ENCODE results near the gene MBNL1.

MBNL1 gene

GRCh38 chr3:152305075-152305474 is 36.3 kb downstream of the MBNL1 start:
- Mint-ChIP-seq H3K27me3 (ENCODE audit: low read depth) (no peaks in the 10 kb centered on the region), H3K4me1 (ENCODE audit: low read depth) (peaks cover 63% of the 10 kb centered on the region), H3K36me3 (ENCODE audit: low read depth) (peaks cover 30% of the 10 kb centered on the region)

DNA sequence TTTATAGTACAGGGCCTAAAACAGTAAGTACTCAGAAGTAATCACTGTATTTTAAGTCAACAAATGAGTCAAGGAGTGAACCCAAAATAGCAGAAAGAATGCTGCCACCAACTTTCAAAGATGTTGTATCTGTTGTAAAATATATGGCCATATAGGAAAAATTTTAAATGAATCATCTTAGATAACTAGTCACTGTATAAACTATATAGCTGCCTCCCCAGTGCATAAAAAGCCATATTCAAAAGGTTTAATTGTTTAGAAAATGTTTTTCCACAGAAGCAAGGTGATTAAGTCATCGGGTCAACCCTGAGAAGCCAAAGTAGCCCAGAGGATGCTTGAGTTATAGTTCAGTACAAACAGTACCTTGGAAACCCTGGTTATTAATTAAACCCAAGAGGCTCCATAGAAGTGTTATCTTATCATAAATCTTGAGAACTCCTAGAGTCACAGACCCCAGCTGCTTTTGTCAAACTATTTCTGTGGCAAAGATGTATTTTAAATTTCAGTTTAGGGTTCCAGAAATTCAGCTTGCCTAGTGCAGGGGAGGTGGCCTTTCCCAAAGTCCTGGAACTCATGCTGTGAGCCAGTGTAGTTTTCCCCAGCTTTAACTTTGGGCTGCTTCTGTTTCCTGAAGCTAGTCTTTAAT is 39.2 kb downstream of the MBNL1 start:
- peaks cover 47% of the 10 kb centered on the region for H3K4me1 Mint-ChIP-seq (ENCODE audit: low read depth)

More at GRCh38 chr3:152305075-152305474, 36.3 kb downstream of the MBNL1 start:
- H3K9me3 Mint-ChIP-seq, result no peaks in the 10 kb centered on the region
- H3K27ac Mint-ChIP-seq, result no peak overlapping the region
- no peak overlapping the region for H3K4me3 Mint-ChIP-seq

GRCh38 chr3:152308475-152308844 is 39.7 kb downstream of the MBNL1 start:
- H3K27me3 Mint-ChIP-seq (ENCODE audit: low read depth), result no peaks in the 10 kb centered on the region
- H3K4me3 Mint-ChIP-seq, result no peak overlapping the region
- H3K36me3 Mint-ChIP-seq (ENCODE audit: low read depth), result peaks cover 23% of the 10 kb centered on the region
- peak overlapping the region; percentile 2 for H3K27ac Mint-ChIP-seq
- peaks cover 50% of the 10 kb centered on the region for H3K4me1 Mint-ChIP-seq (ENCODE audit: low read depth)
- H3K9me3 Mint-ChIP-seq, result no peaks in the 10 kb centered on the region

More for the DNA sequence above, 39.2 kb downstream of the MBNL1 start:
- H3K27ac Mint-ChIP-seq, result no peak overlapping the region
- no peak overlapping the region for H3K4me3 Mint-ChIP-seq
- no peaks in the 10 kb centered on the region for H3K27me3 Mint-ChIP-seq (ENCODE audit: low read depth)
- H3K36me3 Mint-ChIP-seq (ENCODE audit: low read depth), result peaks cover 23% of the 10 kb centered on the region
- no peaks in the 10 kb centered on the region for H3K9me3 Mint-ChIP-seq

- Mint-ChIP-seq H3K27me3 (ENCODE audit: low read depth) (no peaks in the 10 kb centered on the region), H3K4me3 (no peak overlapping the region), H3K27ac (no peak overlapping the region), H3K4me1 (ENCODE audit: low read depth) (peaks cover 48% of the 10 kb centered on the region), H3K9me3 (no peaks in the 10 kb centered on the region), H3K36me3 (ENCODE audit: low read depth) (peaks cover 23% of the 10 kb centered on the region)
Measured at GRCh38 chr3:152309031-152309430, 40.3 kb downstream of the MBNL1 start.

- Mint-ChIP-seq H3K9me3 (no peaks in the 10 kb centered on the region), H3K4me1 (ENCODE audit: low read depth) (peaks cover 49% of the 10 kb centered on the region), H3K36me3 (ENCODE audit: low read depth) (peaks cover 23% of the 10 kb centered on the region), H3K27ac (peak overlapping the region; percentile 52), H3K27me3 (ENCODE audit: low read depth) (no peaks in the 10 kb centered on the region), H3K4me3 (no peak overlapping the region)
Measured at GRCh38 chr3:152309535-152310307, 41.0 kb downstream of the MBNL1 start.

GRCh38 chr3:152313430-152313829 is 44.7 kb downstream of the MBNL1 start:
- Mint-ChIP-seq H3K27ac (no peak overlapping the region), H3K4me1 (ENCODE audit: low read depth) (peaks cover 45% of the 10 kb centered on the region), H3K27me3 (ENCODE audit: low read depth) (no peaks in the 10 kb centered on the region), H3K9me3 (no peaks in the 10 kb centered on the region), H3K36me3 (ENCODE audit: low read depth) (peaks cover 22% of the 10 kb centered on the region), H3K4me3 (no peak overlapping the region)

GRCh38 chr3:152313914-152314313 is 45.2 kb downstream of the MBNL1 start:
- H3K27me3 Mint-ChIP-seq (ENCODE audit: low read depth), result no peaks in the 10 kb centered on the region
- no peak overlapping the region for H3K27ac Mint-ChIP-seq
- H3K4me3 Mint-ChIP-seq, result no peak overlapping the region
- H3K9me3 Mint-ChIP-seq, result no peaks in the 10 kb centered on the region
- H3K36me3 Mint-ChIP-seq (ENCODE audit: low read depth), result peaks cover 20% of the 10 kb centered on the region
- H3K4me1 Mint-ChIP-seq (ENCODE audit: low read depth), result peaks cover 45% of the 10 kb centered on the region

- Mint-ChIP-seq H3K4me1 (ENCODE audit: low read depth) (peaks cover 45% of the 10 kb centered on the region), H3K36me3 (ENCODE audit: low read depth) (peaks cover 16% of the 10 kb centered on the region), H3K9me3 (no peaks in the 10 kb centered on the region), H3K27ac (peak overlapping the region; percentile 4), H3K27me3 (ENCODE audit: low read depth) (no peaks in the 10 kb centered on the region), H3K4me3 (no peak overlapping the region)
Measured at GRCh38 chr3:152314677-152315353, 46.1 kb downstream of the MBNL1 start.

DNA sequence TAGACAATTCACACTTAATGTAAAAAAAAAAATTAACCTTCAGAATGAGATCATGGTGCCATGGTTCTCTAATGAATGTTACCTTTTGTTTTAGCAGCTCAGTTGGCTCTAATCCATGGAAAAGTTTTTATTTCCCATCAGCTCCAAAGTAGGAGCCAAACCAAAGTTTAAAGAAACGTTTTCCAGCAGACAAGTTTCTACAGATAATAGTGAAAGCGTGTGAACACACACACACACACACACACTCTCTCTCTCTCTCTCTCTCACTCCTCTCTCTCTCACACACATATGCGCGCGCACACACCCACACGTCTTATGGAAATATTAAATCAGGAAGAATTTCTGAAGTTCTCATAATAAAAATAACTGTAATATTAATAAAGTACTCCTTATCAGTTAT is 46.9 kb downstream of the MBNL1 start:
- Mint-ChIP-seq H3K4me1 (ENCODE audit: low read depth) (peaks cover 47% of the 10 kb centered on the region), H3K27ac (no peak overlapping the region), H3K9me3 (no peaks in the 10 kb centered on the region), H3K4me3 (no peak overlapping the region), H3K27me3 (ENCODE audit: low read depth) (no peaks in the 10 kb centered on the region), H3K36me3 (ENCODE audit: low read depth) (peaks cover 12% of the 10 kb centered on the region)

GRCh38 chr3:152316318-152316717 is 47.6 kb downstream of the MBNL1 start:
- Mint-ChIP-seq H3K27me3 (ENCODE audit: low read depth) (no peaks in the 10 kb centered on the region), H3K27ac (peak overlapping the region; percentile 13), H3K9me3 (no peaks in the 10 kb centered on the region), H3K4me1 (ENCODE audit: low read depth) (peaks cover 52% of the 10 kb centered on the region), H3K4me3 (no peak overlapping the region), H3K36me3 (ENCODE audit: low read depth) (peaks cover 13% of the 10 kb centered on the region)

- peaks cover 19% of the 10 kb centered on the region for H3K36me3 Mint-ChIP-seq (ENCODE audit: low read depth)
Measured at GRCh38 chr3:152317184-152317583, 48.5 kb downstream of the MBNL1 start.

GRCh38 chr3:152317956-152318355 is 49.2 kb downstream of the MBNL1 start:
- Mint-ChIP-seq H3K9me3 (no peaks in the 10 kb centered on the region), H3K36me3 (ENCODE audit: low read depth) (peaks cover 23% of the 10 kb centered on the region)

More at GRCh38 chr3:152317184-152317583, 48.5 kb downstream of the MBNL1 start:
- H3K27ac Mint-ChIP-seq, result no peak overlapping the region
- no peaks in the 10 kb centered on the region for H3K27me3 Mint-ChIP-seq (ENCODE audit: low read depth)
- no peak overlapping the region for H3K4me3 Mint-ChIP-seq
- no peaks in the 10 kb centered on the region for H3K9me3 Mint-ChIP-seq
- peaks cover 58% of the 10 kb centered on the region for H3K4me1 Mint-ChIP-seq (ENCODE audit: low read depth)

GRCh38 chr3:152318512-152318911 is 49.8 kb downstream of the MBNL1 start:
- Mint-ChIP-seq H3K9me3 (no peaks in the 10 kb centered on the region), H3K4me3 (no peak overlapping the region), H3K4me1 (ENCODE audit: low read depth) (peaks cover 60% of the 10 kb centered on the region), H3K36me3 (ENCODE audit: low read depth) (peaks cover 23% of the 10 kb centered on the region), H3K27ac (peak overlapping the region; percentile 7), H3K27me3 (ENCODE audit: low read depth) (no peaks in the 10 kb centered on the region)

More at GRCh38 chr3:152317956-152318355, 49.2 kb downstream of the MBNL1 start:
- Mint-ChIP-seq H3K4me3 (no peak overlapping the region), H3K27me3 (ENCODE audit: low read depth) (no peaks in the 10 kb centered on the region), H3K27ac (no peak overlapping the region), H3K4me1 (ENCODE audit: low read depth) (peaks cover 62% of the 10 kb centered on the region)

- no peak overlapping the region for H3K4me3 Mint-ChIP-seq
Measured at GRCh38 chr3:152319256-152319655, 50.5 kb downstream of the MBNL1 start.

More at GRCh38 chr3:152319256-152319655, 50.5 kb downstream of the MBNL1 start:
- no peaks in the 10 kb centered on the region for H3K9me3 Mint-ChIP-seq
- H3K27ac Mint-ChIP-seq, result peak overlapping the region; percentile 7
- H3K4me1 Mint-ChIP-seq (ENCODE audit: low read depth), result peaks cover 67% of the 10 kb centered on the region
- H3K36me3 Mint-ChIP-seq (ENCODE audit: low read depth), result peaks cover 25% of the 10 kb centered on the region
- H3K27me3 Mint-ChIP-seq (ENCODE audit: low read depth), result no peaks in the 10 kb centered on the region

Measured in T-helper 1 cell treated with Interleukin-12 subunit alpha and Interleukin-12 subunit beta and Interleukin-4 antibody, amounts not matched to agents 30 μg/mL and 1 μg/mL, for 36 hours (primary cell).